Vagina (tissue), 2 donors: ENCODE results near the gene GAD1.

Source experiments
- CTCF ChIP-seq, 3 experiments: fragments of 450-650 bp in 2 of 3; fragments of 200-600 bp in 1 of 3; sonication (generic) in 1 of 3; IDR thresholded peaks; one replicate each; pipeline ENCODE4 v1.5.1; 2017 to 2019; ENCODE audit warnings: antibody characterized with exemption in 3 of 3, mild to moderate bottlenecking in 2 of 3, moderate library complexity in 2 of 3
- POLR2AphosphoS5 ChIP-seq, 2 donors: sonication (generic); formaldehyde crosslinking; IDR thresholded peaks; one replicate each; pipeline ENCODE4 v1.9.0; 2017; ENCODE audit warnings: antibody characterized with exemption in 2 of 2, mild to moderate bottlenecking in 2 of 2, low read depth in 1 of 2; ENCODE audit not compliant: insufficient read depth in 1 of 2

DNA sequence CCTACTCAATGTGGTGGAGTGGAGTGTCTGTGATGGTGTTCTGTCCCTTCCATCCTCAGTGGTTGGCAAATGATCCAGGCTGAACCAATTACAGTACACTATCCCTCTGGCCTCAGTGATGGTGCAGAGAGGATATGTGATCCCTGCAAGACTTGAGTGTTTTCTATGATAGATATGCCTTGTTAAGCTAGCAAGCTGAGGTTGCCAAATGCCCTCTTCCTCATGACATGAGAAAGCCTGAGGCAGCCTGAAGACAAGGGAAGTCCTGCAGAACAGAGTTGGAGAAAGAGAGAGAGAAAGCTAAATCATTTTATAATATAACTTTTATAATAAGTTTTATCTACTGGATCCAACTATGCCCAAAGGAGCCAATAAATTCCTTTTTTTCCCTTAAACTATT is 70.8 kb downstream of the GAD1 start:
- TF ChIP-seq POLR2AphosphoS5 (IDR thresholded peaks at IDR 0.05; ENCODE audit: insufficient read depth in 1 of 2, low read depth in 1 of 2) (no peak), CTCF (IDR thresholded peaks at IDR 0.05) (no peak)
